RWPE2 (cell line): ENCODE measurements around the gene ERF.

ENCODE experiments used
- ATAC-seq: fragments of 200-7000 bp; cut with Tn5 transposase; 3 replicates; pipeline ENCODE4 v1.9.1; 2021; ENCODE audit warnings: low read depth
- DNase-seq: peaks from one replicate; pipeline ENCODE4 v3.0.0-alpha.2; 2020; ENCODE audit warnings: low spot score
- H3K27ac ChIP-seq: fragments of 450-650 bp; 2 replicates; pipeline ENCODE4 v1.5.1; 2017; ENCODE audit warnings: mild to moderate bottlenecking; ENCODE audit not compliant: poor library complexity, severe bottlenecking
- H3K27me3 ChIP-seq: fragments of 250-450 bp; sonication (Bioruptor Pico); 2 replicates; pipeline ENCODE4 v1.5.1; 2021; ENCODE audit warnings: mild to moderate bottlenecking, moderate library complexity; ENCODE audit not compliant: insufficient read depth, poor library complexity, severe bottlenecking
- H3K36me3 ChIP-seq: fragments of 250-450 bp; sonication (Bioruptor Pico); 2 replicates; pipeline ENCODE4 v1.5.1; 2020; ENCODE audit warnings: low read depth, mild to moderate bottlenecking, moderate library complexity
- H3K4me1 ChIP-seq: fragments of 250-450 bp; sonication (Bioruptor Pico); 2 replicates; pipeline ENCODE4 v1.5.1; 2021; ENCODE audit warnings: mild to moderate bottlenecking, moderate library complexity; ENCODE audit not compliant: insufficient read depth, poor library complexity, severe bottlenecking
- H3K4me3 ChIP-seq: fragments of 250-450 bp; sonication (Bioruptor Pico); 2 replicates; pipeline ENCODE4 v1.5.1; 2021; ENCODE audit warnings: mild to moderate bottlenecking, moderate library complexity; ENCODE audit not compliant: severe bottlenecking
- H3K9me3 ChIP-seq: fragments of 250-450 bp; sonication (Bioruptor Pico); 2 replicates; pipeline ENCODE4 v1.5.1; 2021; ENCODE audit warnings: mild to moderate bottlenecking, moderate library complexity; ENCODE audit not compliant: severe bottlenecking
- TF ChIP-seq, protein P1 (sequence below): fragments of 450-650 bp; IDR thresholded peaks from one replicate; pipeline ENCODE4 v1.5.1; 2017; ENCODE audit warnings: mild to moderate bottlenecking, moderate library complexity; ENCODE audit not compliant: poor library complexity, severe bottlenecking

The ERF gene

GRCh38 chr19:42233106-42233505 is 21.8 kb downstream of the ERF start:
- TF ChIP-seq, protein P1, sequence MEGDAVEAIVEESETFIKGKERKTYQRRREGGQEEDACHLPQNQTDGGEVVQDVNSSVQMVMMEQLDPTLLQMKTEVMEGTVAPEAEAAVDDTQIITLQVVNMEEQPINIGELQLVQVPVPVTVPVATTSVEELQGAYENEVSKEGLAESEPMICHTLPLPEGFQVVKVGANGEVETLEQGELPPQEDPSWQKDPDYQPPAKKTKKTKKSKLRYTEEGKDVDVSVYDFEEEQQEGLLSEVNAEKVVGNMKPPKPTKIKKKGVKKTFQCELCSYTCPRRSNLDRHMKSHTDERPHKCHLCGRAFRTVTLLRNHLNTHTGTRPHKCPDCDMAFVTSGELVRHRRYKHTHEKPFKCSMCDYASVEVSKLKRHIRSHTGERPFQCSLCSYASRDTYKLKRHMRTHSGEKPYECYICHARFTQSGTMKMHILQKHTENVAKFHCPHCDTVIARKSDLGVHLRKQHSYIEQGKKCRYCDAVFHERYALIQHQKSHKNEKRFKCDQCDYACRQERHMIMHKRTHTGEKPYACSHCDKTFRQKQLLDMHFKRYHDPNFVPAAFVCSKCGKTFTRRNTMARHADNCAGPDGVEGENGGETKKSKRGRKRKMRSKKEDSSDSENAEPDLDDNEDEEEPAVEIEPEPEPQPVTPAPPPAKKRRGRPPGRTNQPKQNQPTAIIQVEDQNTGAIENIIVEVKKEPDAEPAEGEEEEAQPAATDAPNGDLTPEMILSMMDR, result no peak
- H3K4me3 ChIP-seq, result no peak overlapping the region
- peaks cover 90% of the 10 kb centered on the region for H3K36me3 ChIP-seq
- H3K4me1 ChIP-seq, result no peaks in the 10 kb centered on the region
- no peak overlapping the region for H3K27ac ChIP-seq
- H3K27me3 ChIP-seq, result no peaks in the 10 kb centered on the region
- ATAC-seq (no peak; the same call in 2 of the 3 replicates), DNase-seq (no peak)
- no peaks in the 10 kb centered on the region for H3K9me3 ChIP-seq

DNA sequence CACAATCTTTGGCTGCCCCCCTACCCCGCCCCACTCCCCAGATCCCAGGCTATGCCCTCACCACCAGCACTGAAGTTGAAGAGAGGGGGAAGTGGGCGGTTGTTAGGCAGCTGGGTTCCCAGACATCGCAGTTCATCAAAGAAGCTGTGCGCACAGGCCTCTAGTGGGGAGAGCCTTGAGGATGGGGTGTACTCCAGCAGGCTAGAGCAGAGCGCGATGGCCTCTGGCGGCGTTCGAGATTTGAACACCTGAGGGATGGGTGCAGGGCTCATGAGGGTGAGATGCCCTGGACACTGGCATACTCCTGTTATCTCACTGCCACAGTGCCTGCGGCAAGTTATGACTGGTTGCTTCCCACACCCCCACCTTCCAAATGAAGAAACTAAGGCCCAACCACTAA is 22.5 kb downstream of the ERF start:
- TF ChIP-seq, protein P1, result no peak
- Histone ChIP-seq H3K4me1 (no peaks in the 10 kb centered on the region), H3K27me3 (no peaks in the 10 kb centered on the region), H3K4me3 (no peak overlapping the region), H3K27ac (no peak overlapping the region), H3K9me3 (no peaks in the 10 kb centered on the region), H3K36me3 (peaks cover 87% of the 10 kb centered on the region)
- ATAC-seq, result peak; percentile 18; the same call in 2 of the 3 replicates
- no peak for DNase-seq

DNA sequence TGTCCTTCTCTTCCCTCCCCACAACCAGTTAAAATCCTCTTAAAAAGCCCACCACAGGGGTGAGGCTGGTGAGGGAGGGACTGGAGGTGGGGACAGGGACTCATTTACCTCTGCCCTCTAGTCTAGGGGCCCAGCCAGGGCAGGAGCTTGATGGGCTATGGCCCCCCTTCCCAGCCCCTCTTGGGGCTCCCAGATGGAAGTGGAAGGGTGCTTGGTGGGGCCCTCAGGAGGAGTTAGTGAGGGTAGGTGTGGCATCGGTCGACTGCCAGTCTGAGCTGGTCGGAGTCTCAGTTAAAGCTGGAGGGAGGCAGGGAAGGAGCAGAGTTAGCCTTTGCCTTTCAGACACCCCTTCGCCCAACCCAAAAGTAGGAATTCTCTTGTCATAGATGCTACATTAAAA is 24.4 kb downstream of the ERF start:
- no peaks in the 10 kb centered on the region for H3K27me3 ChIP-seq
- no peak for DNase-seq
- no peaks in the 10 kb centered on the region for H3K4me1 ChIP-seq
- H3K36me3 ChIP-seq, result peaks cover 87% of the 10 kb centered on the region
- no peak overlapping the region for H3K27ac ChIP-seq
- H3K4me3 ChIP-seq, result no peak overlapping the region
- no peak for ATAC-seq
- TF ChIP-seq, protein P1, result no peak
- no peaks in the 10 kb centered on the region for H3K9me3 ChIP-seq

DNA sequence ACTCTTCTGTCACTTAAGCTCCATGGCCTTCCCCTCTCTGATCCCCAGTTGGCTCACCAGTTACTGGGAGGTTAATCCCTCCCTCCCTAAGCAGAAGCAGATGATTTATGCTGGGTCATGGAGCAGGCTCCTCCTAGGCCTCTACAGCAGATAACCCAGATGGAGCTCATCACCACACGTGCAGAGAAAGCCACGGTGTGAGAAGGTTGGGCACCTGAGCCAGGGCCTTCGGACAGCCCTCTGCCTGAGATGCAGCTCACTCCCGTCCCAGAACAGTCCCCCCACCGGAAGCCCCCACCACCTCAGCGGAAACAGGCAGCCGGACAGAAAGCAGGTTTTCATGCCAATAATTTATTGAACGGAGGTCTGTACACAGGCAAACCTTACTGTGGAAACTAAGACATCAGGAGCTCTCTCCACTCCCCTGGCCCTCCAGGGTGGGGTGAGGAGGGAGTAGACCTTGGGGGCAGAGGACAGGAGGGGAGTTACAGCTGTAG is 25.0 kb downstream of the ERF start:
- Histone ChIP-seq H3K4me1 (no peaks in the 10 kb centered on the region), H3K27me3 (no peaks in the 10 kb centered on the region), H3K9me3 (no peaks in the 10 kb centered on the region), H3K36me3 (peaks cover 85% of the 10 kb centered on the region), H3K27ac (no peak overlapping the region), H3K4me3 (no peak overlapping the region)
- TF ChIP-seq, protein P1, result no peak
- DNase-seq, result no peak
- ATAC-seq, result 0 out of 3 replicates have a peak, but pooled peaks have one; percentile 13

- no peak for DNase-seq
- H3K27ac ChIP-seq, result no peak overlapping the region
- peaks cover 85% of the 10 kb centered on the region for H3K36me3 ChIP-seq
Measured at GRCh38 chr19:42229301-42229854, 25.6 kb downstream of the ERF start.

More at GRCh38 chr19:42229301-42229854, 25.6 kb downstream of the ERF start:
- Histone ChIP-seq H3K4me1 (no peaks in the 10 kb centered on the region), H3K4me3 (no peak overlapping the region), H3K9me3 (no peaks in the 10 kb centered on the region), H3K27me3 (no peaks in the 10 kb centered on the region)
- ATAC-seq, result no peak
- TF ChIP-seq, protein P1, result no peak
